Epithelial cell of esophagus (primary cell): ENCODE results near the gene CDKL4.
A peak's percentile ranks its signal among the peaks of the same experiment; 100 is the strongest.

Source experiments
- DNase-seq: peaks from one replicate; pipeline ENCODE4 v3.0.0; 2010; ENCODE audit warnings: low read depth
- H3K4me3 ChIP-seq: 2 replicates; pipeline ENCODE4 v1.5.1; 2011; ENCODE audit warnings: mild to moderate bottlenecking, low read length, control low read depth
- CTCF ChIP-seq: IDR thresholded peaks from 2 replicates; pipeline ENCODE4 v1.5.1; 2011; ENCODE audit warnings: low read depth, mild to moderate bottlenecking, low read length, control low read depth, inconsistent platforms; ENCODE audit not compliant: insufficient read depth; ENCODE audit errors: missing control alignments

CDKL4 gene

GRCh38 chr2:39152504-39152903, 91.3 kb downstream of the CDKL4 start:
- DNase-seq: no peak

GRCh38 chr2:39150890-39151497, 92.8 kb downstream of the CDKL4 start:
- no peak for TF ChIP-seq CTCF
- H3K4me3 ChIP-seq: no peak overlapping the region
- no peak for DNase-seq

More at GRCh38 chr2:39152504-39152903, 91.3 kb downstream of the CDKL4 start:
- H3K4me3 ChIP-seq: no peak overlapping the region
- TF ChIP-seq CTCF: no peak

GRCh38 chr2:39150102-39150562, 93.6 kb downstream of the CDKL4 start:
- no peak for TF ChIP-seq CTCF
- no peak for DNase-seq
- no peak overlapping the region for H3K4me3 ChIP-seq

- TF ChIP-seq CTCF: no peak
- DNase-seq: no peak
- no peak overlapping the region for H3K4me3 ChIP-seq
Measured at GRCh38 chr2:39146630-39147029, 97.1 kb downstream of the CDKL4 start.

- no peak for DNase-seq
- H3K4me3 ChIP-seq: no peak overlapping the region
Measured at GRCh38 chr2:39145906-39146421, 97.8 kb downstream of the CDKL4 start.

GRCh38 chr2:39144416-39144815, 99.4 kb downstream of the CDKL4 start:
- TF ChIP-seq CTCF: no peak
- no peak overlapping the region for H3K4me3 ChIP-seq
- peak; percentile 64 for DNase-seq

More at GRCh38 chr2:39145906-39146421, 97.8 kb downstream of the CDKL4 start:
- no peak for TF ChIP-seq CTCF
